PC-9 (cell line): Measurements from ENCODE around the gene ARID5B. TPM values are rescaled to one million over a fixed set of nuclear protein-coding genes. Genes with fewer than 3 reads are reported as not detected.

Source experiments
- BruUV-seq: library from RNA; stranded (reverse); fragments of 400-500 nt; replicated peaks from 2 replicates; lab custom pipeline; 2021; lab: Mats Ljungman, UMichigan
- CTCF ChIA-PET: fragments of 300-600 bp; sonication (Branson Sonifier 250); formaldehyde crosslinking; loops from one replicate; lab custom pipeline; 2022; ENCODE audit warnings: antibody characterized with exemption; lab: Charles Lee
- POLR2A ChIA-PET: fragments of 300-600 bp; sonication (Branson Sonifier 250); formaldehyde crosslinking; loops from one replicate; lab custom pipeline; 2022; ENCODE audit warnings: antibody characterized with exemption; ENCODE audit not compliant: unreplicated experiment; lab: Charles Lee
- DNase-seq, 2 experiments: peaks; one replicate each; pipeline versions ENCODE4 v3.0.0 to v3.0.0-alpha.2; 2015 to 2022; ENCODE audit warnings: mixed read lengths in 1 of 2
- H2AFZ ChIP-seq: fragments of 200-600 bp; sonication (generic); 2 replicates; pipeline ENCODE4 v1.8.1; 2017; ENCODE audit warnings: antibody characterized with exemption
- H3F3A ChIP-seq: fragments of 200-600 bp; sonication (generic); 2 replicates; pipeline ENCODE4 v1.8.1; 2017; ENCODE audit warnings: antibody characterized with exemption, mild to moderate bottlenecking, low read depth; ENCODE audit not compliant: insufficient read depth
- H3K27ac ChIP-seq: fragments of 200-600 bp; sonication (generic); 2 replicates; pipeline ENCODE4 v1.6.1; 2016; ENCODE audit warnings: mixed run types
- H3K27me3 ChIP-seq: fragments of 200-600 bp; sonication (generic); 2 replicates; pipeline ENCODE4 v1.6.1; 2016; ENCODE audit warnings: low read depth, mixed run types; ENCODE audit not compliant: insufficient read depth
- H3K36me3 ChIP-seq: fragments of 200-600 bp; sonication (generic); 2 replicates; pipeline ENCODE4 v1.6.1; 2016; ENCODE audit warnings: low read depth, mixed run types
- H3K4me1 ChIP-seq: fragments of 200-600 bp; sonication (generic); replicated peaks from 2 replicates; pipeline ENCODE4 v1.6.1; 2016; ENCODE audit warnings: mixed run types; ENCODE audit not compliant: insufficient read depth
- H3K4me2 ChIP-seq: fragments of 200-600 bp; sonication (generic); 2 replicates; pipeline ENCODE4 v1.6.1; 2017; ENCODE audit warnings: mixed run types
- H3K4me3 ChIP-seq: fragments of 200-600 bp; sonication (generic); 2 replicates; pipeline ENCODE4 v1.6.1; 2016; ENCODE audit warnings: mixed run types
- H3K79me2 ChIP-seq: fragments of 200-600 bp; sonication (generic); 2 replicates; pipeline ENCODE4 v1.6.1; 2017; ENCODE audit warnings: low read depth, mixed run types
- H3K9me2 ChIP-seq: fragments of 200-600 bp; sonication (generic); 2 replicates; pipeline ENCODE4 v1.8.1; 2017; ENCODE audit warnings: mild to moderate bottlenecking; ENCODE audit not compliant: insufficient read depth
- H3K9me3 ChIP-seq: fragments of 200-600 bp; sonication (generic); 2 replicates; pipeline ENCODE4 v1.8.1; 2016; ENCODE audit warnings: low read depth; ENCODE audit not compliant: insufficient read depth
- H4K20me1 ChIP-seq: fragments of 200-600 bp; sonication (generic); 2 replicates; pipeline ENCODE4 v1.8.1; 2017; ENCODE audit not compliant: insufficient read depth
- EZH2 ChIP-seq: fragments of 200-600 bp; sonication (generic); IDR thresholded peaks from 2 replicates; pipeline ENCODE4 v1.8.0; 2017; ENCODE audit warnings: antibody characterized with exemption, low read depth
- intact Hi-C: fragments of 100-400 bp; cut with micrococcal nuclease; formaldehyde crosslinking; loops from one replicate; pipeline ENCODE4 v1.10.0; 2022; ENCODE audit not compliant: unreplicated experiment
- total RNA-seq: library from RNA; stranded (reverse); gene quantifications from 2 replicates; pipeline ENCODE4 v1.2.3, GENCODE V29; 2021
- TF ChIP-seq, protein P1 (sequence below): fragments of 200-600 bp; sonication (generic); conservative IDR thresholded peaks from 2 replicates; pipeline ENCODE4 v1.6.1; 2017; ENCODE audit warnings: mixed run types, antibody characterized with exemption, mild to moderate bottlenecking, moderate library complexity

The ARID5B gene
- total RNA-seq, 1 experiment from 2014 or later, result 7.4 TPM

DNA sequence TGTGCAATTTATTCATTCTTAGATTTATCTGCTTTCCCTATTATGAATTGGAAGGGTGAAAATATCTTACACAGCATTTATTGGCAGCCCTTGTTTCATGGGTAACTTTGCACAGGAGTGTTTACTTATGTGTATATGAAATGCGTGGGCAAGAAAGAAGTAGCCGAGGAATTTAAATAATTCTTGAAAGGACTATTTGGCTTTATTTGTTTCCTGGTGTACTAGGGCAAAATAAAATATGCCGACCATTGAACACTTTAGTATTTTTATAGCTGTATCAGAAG lies 93.7 kb downstream of the ARID5B start:
- no peak for DNase-seq
- Histone ChIP-seq H3K79me2 (no peaks in the 10 kb centered on the region), H2AFZ (no peak overlapping the region), H3K36me3 (no peaks in the 10 kb centered on the region), H3K4me1 (peaks cover 6% of the 10 kb centered on the region), H3K9me3 (0 out of 2 replicates have a peak, but pooled peaks cover 6% of the 10 kb centered on the region), H3K27ac (no peak overlapping the region), H4K20me1 (no peaks in the 10 kb centered on the region), H3F3A (no peaks in the 10 kb centered on the region), H3K4me2 (no peak overlapping the region), H3K9me2 (no peaks in the 10 kb centered on the region), H3K27me3 (no peaks in the 10 kb centered on the region), H3K4me3 (no peak overlapping the region)
- POLR2A ChIA-PET, result no interaction called here
- CTCF ChIA-PET, result no interaction called here
- intact Hi-C loops, result no loop called here
- no TSS peak for BruUV-seq
- TF ChIP-seq, protein P1, sequence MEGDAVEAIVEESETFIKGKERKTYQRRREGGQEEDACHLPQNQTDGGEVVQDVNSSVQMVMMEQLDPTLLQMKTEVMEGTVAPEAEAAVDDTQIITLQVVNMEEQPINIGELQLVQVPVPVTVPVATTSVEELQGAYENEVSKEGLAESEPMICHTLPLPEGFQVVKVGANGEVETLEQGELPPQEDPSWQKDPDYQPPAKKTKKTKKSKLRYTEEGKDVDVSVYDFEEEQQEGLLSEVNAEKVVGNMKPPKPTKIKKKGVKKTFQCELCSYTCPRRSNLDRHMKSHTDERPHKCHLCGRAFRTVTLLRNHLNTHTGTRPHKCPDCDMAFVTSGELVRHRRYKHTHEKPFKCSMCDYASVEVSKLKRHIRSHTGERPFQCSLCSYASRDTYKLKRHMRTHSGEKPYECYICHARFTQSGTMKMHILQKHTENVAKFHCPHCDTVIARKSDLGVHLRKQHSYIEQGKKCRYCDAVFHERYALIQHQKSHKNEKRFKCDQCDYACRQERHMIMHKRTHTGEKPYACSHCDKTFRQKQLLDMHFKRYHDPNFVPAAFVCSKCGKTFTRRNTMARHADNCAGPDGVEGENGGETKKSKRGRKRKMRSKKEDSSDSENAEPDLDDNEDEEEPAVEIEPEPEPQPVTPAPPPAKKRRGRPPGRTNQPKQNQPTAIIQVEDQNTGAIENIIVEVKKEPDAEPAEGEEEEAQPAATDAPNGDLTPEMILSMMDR, result no peak
- TF ChIP-seq EZH2, result no peak

DNA sequence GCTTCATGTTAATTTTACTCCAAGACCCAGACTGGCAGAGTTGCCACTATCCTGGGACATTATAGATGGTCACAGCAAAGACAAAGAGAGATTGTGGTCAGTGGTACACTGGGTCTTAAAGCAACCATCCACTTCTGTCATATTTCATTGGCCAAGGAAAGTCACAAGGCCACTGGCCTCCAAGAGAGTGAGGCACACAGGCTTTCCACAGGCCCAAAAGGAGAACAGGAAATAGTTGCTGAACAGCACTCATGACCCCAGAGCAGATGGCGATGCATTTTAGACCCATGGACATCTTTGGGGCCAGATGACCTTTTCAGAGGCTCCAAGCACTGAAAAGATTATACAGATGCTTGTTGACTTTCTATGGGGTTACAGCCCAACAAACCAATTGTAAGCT lies 97.4 kb downstream of the ARID5B start:
- no peak overlapping the region for H3K4me2 ChIP-seq
- BruUV-seq, result no TSS peak
- H3K27me3 ChIP-seq, result no peaks in the 10 kb centered on the region
- H2AFZ ChIP-seq, result no peak overlapping the region
- H3K4me3 ChIP-seq, result no peak overlapping the region
- intact Hi-C loops, result no loop called here
- no peak overlapping the region for H3K27ac ChIP-seq
- POLR2A ChIA-PET, result no interaction called here
- H3K79me2 ChIP-seq, result no peaks in the 10 kb centered on the region
- H3K4me1 ChIP-seq, result no peaks in the 10 kb centered on the region
- H3K9me3 ChIP-seq, result 0 out of 2 replicates have a peak, but pooled peaks cover 6% of the 10 kb centered on the region
- H4K20me1 ChIP-seq, result no peaks in the 10 kb centered on the region
- H3F3A ChIP-seq, result no peaks in the 10 kb centered on the region
- no peaks in the 10 kb centered on the region for H3K36me3 ChIP-seq
- no peak for DNase-seq
- no peaks in the 10 kb centered on the region for H3K9me2 ChIP-seq
- TF ChIP-seq EZH2, result no peak
- TF ChIP-seq, protein P1, result no peak
- CTCF ChIA-PET, result no interaction called here

DNA sequence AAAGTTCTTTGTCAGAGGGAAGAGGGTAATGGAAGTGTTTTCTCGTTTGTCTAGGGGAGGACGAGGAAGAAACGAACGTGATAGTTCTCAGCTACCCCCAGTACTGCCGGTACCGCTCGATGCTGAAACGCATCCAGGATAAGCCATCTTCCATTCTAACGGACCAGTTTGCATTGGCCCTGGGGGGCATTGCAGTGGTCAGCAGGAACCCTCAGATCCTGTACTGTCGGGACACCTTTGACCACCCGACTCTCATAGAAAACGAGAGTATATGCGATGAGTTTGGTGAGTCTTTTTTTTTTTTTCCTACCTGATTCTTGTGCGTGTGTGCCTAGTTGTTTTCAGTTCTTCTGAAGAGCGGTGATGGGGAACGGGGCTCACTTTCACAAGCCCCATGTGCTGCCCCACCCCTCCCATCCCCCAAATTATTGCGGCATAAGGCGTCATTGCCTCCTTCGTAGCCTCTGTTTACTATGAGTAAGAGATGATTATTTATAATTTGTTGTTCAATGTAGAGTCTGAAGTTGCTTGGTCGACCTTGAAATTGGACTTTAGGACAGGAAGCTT lies 98.6 kb downstream of the ARID5B start:
- H3K9me3 ChIP-seq, result 0 out of 2 replicates have a peak, but pooled peaks cover 6% of the 10 kb centered on the region
- CTCF ChIA-PET, result no interaction called here
- no peak overlapping the region for H3K27ac ChIP-seq
- no peak overlapping the region for H3K4me2 ChIP-seq
- H3K4me1 ChIP-seq, result no peaks in the 10 kb centered on the region
- POLR2A ChIA-PET, result no interaction called here
- H3K4me3 ChIP-seq, result no peak overlapping the region
- intact Hi-C loops, result no loop called here
- TF ChIP-seq, protein P1, result no peak
- TF ChIP-seq EZH2, result no peak
- BruUV-seq, result no TSS peak
- no peaks in the 10 kb centered on the region for H3K36me3 ChIP-seq
- no peak overlapping the region for H2AFZ ChIP-seq
- H3K9me2 ChIP-seq, result no peaks in the 10 kb centered on the region
- no peak for DNase-seq
- H3K27me3 ChIP-seq, result no peaks in the 10 kb centered on the region
- H3K79me2 ChIP-seq, result no peaks in the 10 kb centered on the region
- H4K20me1 ChIP-seq, result no peaks in the 10 kb centered on the region
- no peaks in the 10 kb centered on the region for H3F3A ChIP-seq
